Stomach (tissue), 4 donors: Measurements from ENCODE around the gene ANXA2R.

Experiments used
- EP300 ChIP-seq: sonication (generic); formaldehyde crosslinking; IDR thresholded peaks from one replicate; pipeline ENCODE4 v1.6.1; 2017; ENCODE audit warnings: antibody characterized with exemption
- POLR2AphosphoS5 ChIP-seq, 3 donors: sonication (generic); formaldehyde crosslinking; IDR thresholded peaks; one replicate each; pipeline ENCODE4 v1.6.1; 2016; ENCODE audit warnings: antibody characterized with exemption in 3 of 3

GRCh38 chr5:43045236-43045635, 5.1 kb upstream of the ANXA2R start:
- TF ChIP-seq POLR2AphosphoS5 (IDR thresholded peaks at IDR 0.05), result no peak
- TF ChIP-seq EP300, result no peak
